OCI-LY7 (cell line): ENCODE measurements around the gene UQCRC1.
"Not testable (repeated sequence)": the region's sequence is repeated elsewhere in the genome, so short reads cannot be mapped to it uniquely, and the experiment has no call there.

Source experiments
- EZH2phosphoT487 ChIP-seq: fragments of 200-600 bp; sonication (generic); IDR thresholded peaks from 2 replicates; pipeline ENCODE4 v1.6.1; 2018; ENCODE audit warnings: low read depth, borderline replicate concordance, mild to moderate bottlenecking, mixed run types, antibody characterized with exemption, low read length, moderate library complexity, mixed read lengths
- TF ChIP-seq, protein P1 (sequence below): fragments of 200-600 bp; sonication (generic); conservative IDR thresholded peaks from 2 replicates; pipeline ENCODE4 v1.5.1; 2014; ENCODE audit warnings: mild to moderate bottlenecking, antibody characterized with exemption, low read length, moderate library complexity, mixed read lengths

DNA sequence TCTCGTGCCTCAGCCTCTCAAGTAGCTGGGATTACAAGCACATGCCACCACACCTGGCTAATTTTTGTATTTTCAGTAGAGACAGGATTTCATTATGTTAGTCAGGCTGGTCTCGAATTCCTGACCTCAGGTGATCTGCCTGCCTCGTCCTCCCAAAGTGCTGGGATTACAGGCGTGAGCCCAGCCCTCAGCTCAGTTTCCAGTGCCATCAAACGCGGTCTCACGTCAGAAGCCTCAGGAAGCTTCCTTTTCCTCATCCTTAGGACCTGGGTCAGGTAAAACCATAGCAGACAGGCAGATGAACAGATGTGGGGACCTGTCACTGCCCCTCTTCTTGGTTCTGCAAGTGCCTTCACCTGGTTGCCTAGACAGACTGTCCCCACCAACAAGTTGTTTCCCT is 57.8 kb downstream of the UQCRC1 start:
- TF ChIP-seq, protein P1, sequence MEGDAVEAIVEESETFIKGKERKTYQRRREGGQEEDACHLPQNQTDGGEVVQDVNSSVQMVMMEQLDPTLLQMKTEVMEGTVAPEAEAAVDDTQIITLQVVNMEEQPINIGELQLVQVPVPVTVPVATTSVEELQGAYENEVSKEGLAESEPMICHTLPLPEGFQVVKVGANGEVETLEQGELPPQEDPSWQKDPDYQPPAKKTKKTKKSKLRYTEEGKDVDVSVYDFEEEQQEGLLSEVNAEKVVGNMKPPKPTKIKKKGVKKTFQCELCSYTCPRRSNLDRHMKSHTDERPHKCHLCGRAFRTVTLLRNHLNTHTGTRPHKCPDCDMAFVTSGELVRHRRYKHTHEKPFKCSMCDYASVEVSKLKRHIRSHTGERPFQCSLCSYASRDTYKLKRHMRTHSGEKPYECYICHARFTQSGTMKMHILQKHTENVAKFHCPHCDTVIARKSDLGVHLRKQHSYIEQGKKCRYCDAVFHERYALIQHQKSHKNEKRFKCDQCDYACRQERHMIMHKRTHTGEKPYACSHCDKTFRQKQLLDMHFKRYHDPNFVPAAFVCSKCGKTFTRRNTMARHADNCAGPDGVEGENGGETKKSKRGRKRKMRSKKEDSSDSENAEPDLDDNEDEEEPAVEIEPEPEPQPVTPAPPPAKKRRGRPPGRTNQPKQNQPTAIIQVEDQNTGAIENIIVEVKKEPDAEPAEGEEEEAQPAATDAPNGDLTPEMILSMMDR: not testable (repeated sequence)
- TF ChIP-seq EZH2phosphoT487: not testable (repeated sequence)
